ENCODE results near the gene NECTIN3.

NECTIN3 gene

GRCh38 chr3:111194048-111194447 is 122.4 kb downstream of the NECTIN3 start:
- WGBS, 2 experiments = 100% methylated on average over 1 of the region's 1 CpG; no CpG with 5 or more reads in 1 of the 2 experiments
- Histone ChIP-seq H3K27me3 (ENCODE audit: control insufficient read depth, insufficient read depth, low read length, poor library complexity, severe bottlenecking) (no peaks in the 10 kb centered on the region), H3K27ac (ENCODE audit: insufficient read depth, low read depth, low read length, poor library complexity, severe bottlenecking) (no peak overlapping the region), H3K4me1 (ENCODE audit: control insufficient read depth, insufficient read depth, low read length) (no peaks in the 10 kb centered on the region), H3K36me3 (ENCODE audit: control insufficient read depth, insufficient read depth, low read length) (no peaks in the 10 kb centered on the region), H3K4me3 (ENCODE audit: insufficient read depth, low read depth, low read length) (no peak overlapping the region), H3K9me3 (ENCODE audit: control insufficient read depth, low read length) (no peaks in the 10 kb centered on the region)

GRCh38 chr3:111197485-111197884 is 125.9 kb downstream of the NECTIN3 start:
- Histone ChIP-seq H3K4me1 (ENCODE audit: control insufficient read depth, insufficient read depth, low read length) (no peaks in the 10 kb centered on the region), H3K4me3 (ENCODE audit: insufficient read depth, low read depth, low read length) (no peak overlapping the region), H3K27me3 (ENCODE audit: control insufficient read depth, insufficient read depth, low read length, poor library complexity, severe bottlenecking) (no peaks in the 10 kb centered on the region), H3K9me3 (ENCODE audit: control insufficient read depth, low read length) (no peaks in the 10 kb centered on the region), H3K36me3 (ENCODE audit: control insufficient read depth, insufficient read depth, low read length) (no peaks in the 10 kb centered on the region), H3K27ac (ENCODE audit: insufficient read depth, low read depth, low read length, poor library complexity, severe bottlenecking) (no peak overlapping the region)
- WGBS, 2 experiments = 90 to 95% methylated on average over 3 of the region's 3 CpGs

GRCh38 chr3:111200027-111200426 is 128.4 kb downstream of the NECTIN3 start:
- Histone ChIP-seq H3K36me3 (ENCODE audit: control insufficient read depth, insufficient read depth, low read length) (no peaks in the 10 kb centered on the region), H3K9me3 (ENCODE audit: control insufficient read depth, low read length) (no peaks in the 10 kb centered on the region), H3K27ac (ENCODE audit: insufficient read depth, low read depth, low read length, poor library complexity, severe bottlenecking) (no peak overlapping the region), H3K27me3 (ENCODE audit: control insufficient read depth, insufficient read depth, low read length, poor library complexity, severe bottlenecking) (no peaks in the 10 kb centered on the region), H3K4me3 (ENCODE audit: insufficient read depth, low read depth, low read length) (no peak overlapping the region), H3K4me1 (ENCODE audit: control insufficient read depth, insufficient read depth, low read length) (no peaks in the 10 kb centered on the region)

GRCh38 chr3:111210003-111210711 is 138.5 kb downstream of the NECTIN3 start:
- no peaks in the 10 kb centered on the region for H3K4me1 ChIP-seq (ENCODE audit: control insufficient read depth, insufficient read depth, low read length)

GRCh38 chr3:111210866-111211564 is 139.4 kb downstream of the NECTIN3 start:
- Histone ChIP-seq H3K27me3 (ENCODE audit: control insufficient read depth, insufficient read depth, low read length, poor library complexity, severe bottlenecking) (peaks cover 13% of the 10 kb centered on the region), H3K27ac (ENCODE audit: insufficient read depth, low read depth, low read length, poor library complexity, severe bottlenecking) (no peak overlapping the region), H3K36me3 (ENCODE audit: control insufficient read depth, insufficient read depth, low read length) (no peaks in the 10 kb centered on the region), H3K4me1 (ENCODE audit: control insufficient read depth, insufficient read depth, low read length) (no peaks in the 10 kb centered on the region), H3K9me3 (ENCODE audit: control insufficient read depth, low read length) (no peaks in the 10 kb centered on the region), H3K4me3 (ENCODE audit: insufficient read depth, low read depth, low read length) (no peak overlapping the region)
- 76 to 89% methylated on average over 2 to 3 of the region's 3 CpGs for WGBS, 2 experiments

More at GRCh38 chr3:111210003-111210711, 138.5 kb downstream of the NECTIN3 start:
- H3K27me3 ChIP-seq (ENCODE audit: control insufficient read depth, insufficient read depth, low read length, poor library complexity, severe bottlenecking) = peaks cover 13% of the 10 kb centered on the region
- H3K36me3 ChIP-seq (ENCODE audit: control insufficient read depth, insufficient read depth, low read length) = no peaks in the 10 kb centered on the region
- no peaks in the 10 kb centered on the region for H3K9me3 ChIP-seq (ENCODE audit: control insufficient read depth, low read length)
- WGBS, 2 experiments = no CpG with 5 or more reads among the region's 1 CpG
- H3K27ac ChIP-seq (ENCODE audit: insufficient read depth, low read depth, low read length, poor library complexity, severe bottlenecking) = no peak overlapping the region
- no peak overlapping the region for H3K4me3 ChIP-seq (ENCODE audit: insufficient read depth, low read depth, low read length)

- no peaks in the 10 kb centered on the region for H3K4me1 ChIP-seq (ENCODE audit: control insufficient read depth, insufficient read depth, low read length)
- H3K4me3 ChIP-seq (ENCODE audit: insufficient read depth, low read depth, low read length) = no peak overlapping the region
- WGBS, 2 experiments = 93% methylated on average over 4 of the region's 4 CpGs
- H3K27me3 ChIP-seq (ENCODE audit: control insufficient read depth, insufficient read depth, low read length, poor library complexity, severe bottlenecking) = peaks cover 13% of the 10 kb centered on the region
- H3K9me3 ChIP-seq (ENCODE audit: control insufficient read depth, low read length) = no peaks in the 10 kb centered on the region
- H3K36me3 ChIP-seq (ENCODE audit: control insufficient read depth, insufficient read depth, low read length) = no peaks in the 10 kb centered on the region
- no peak overlapping the region for H3K27ac ChIP-seq (ENCODE audit: insufficient read depth, low read depth, low read length, poor library complexity, severe bottlenecking)
Observed at GRCh38 chr3:111212511-111212910, 140.9 kb downstream of the NECTIN3 start.

GRCh38 chr3:111215481-111215880 is 143.9 kb downstream of the NECTIN3 start:
- Histone ChIP-seq H3K4me3 (ENCODE audit: insufficient read depth, low read depth, low read length) (no peak overlapping the region), H3K4me1 (ENCODE audit: control insufficient read depth, insufficient read depth, low read length) (no peaks in the 10 kb centered on the region), H3K9me3 (ENCODE audit: control insufficient read depth, low read length) (no peaks in the 10 kb centered on the region), H3K36me3 (ENCODE audit: control insufficient read depth, insufficient read depth, low read length) (no peaks in the 10 kb centered on the region), H3K27me3 (ENCODE audit: control insufficient read depth, insufficient read depth, low read length, poor library complexity, severe bottlenecking) (peaks cover 13% of the 10 kb centered on the region), H3K27ac (ENCODE audit: insufficient read depth, low read depth, low read length, poor library complexity, severe bottlenecking) (no peak overlapping the region)
- WGBS, 2 experiments = 89% methylated on average over 1 of the region's 1 CpG

- Histone ChIP-seq H3K27ac (ENCODE audit: insufficient read depth, low read depth, low read length, poor library complexity, severe bottlenecking) (no peak overlapping the region), H3K36me3 (ENCODE audit: control insufficient read depth, insufficient read depth, low read length) (no peaks in the 10 kb centered on the region), H3K4me3 (ENCODE audit: insufficient read depth, low read depth, low read length) (no peak overlapping the region), H3K4me1 (ENCODE audit: control insufficient read depth, insufficient read depth, low read length) (no peaks in the 10 kb centered on the region), H3K27me3 (ENCODE audit: control insufficient read depth, insufficient read depth, low read length, poor library complexity, severe bottlenecking) (no peaks in the 10 kb centered on the region), H3K9me3 (ENCODE audit: control insufficient read depth, low read length) (no peaks in the 10 kb centered on the region)
- 95 to 96% methylated on average over 1 of the region's 1 CpG for WGBS, 2 experiments
Observed at GRCh38 chr3:111218615-111219014, 147.0 kb downstream of the NECTIN3 start.

- Histone ChIP-seq H3K27ac (ENCODE audit: insufficient read depth, low read depth, low read length, poor library complexity, severe bottlenecking) (no peak overlapping the region), H3K27me3 (ENCODE audit: control insufficient read depth, insufficient read depth, low read length, poor library complexity, severe bottlenecking) (no peaks in the 10 kb centered on the region), H3K9me3 (ENCODE audit: control insufficient read depth, low read length) (no peaks in the 10 kb centered on the region)
Observed at GRCh38 chr3:111227216-111227615, 155.6 kb downstream of the NECTIN3 start.

GRCh38 chr3:111229301-111229700 is 157.7 kb downstream of the NECTIN3 start:
- WGBS, 2 experiments = 84 to 90% methylated on average over 3 of the region's 3 CpGs

More at GRCh38 chr3:111227216-111227615, 155.6 kb downstream of the NECTIN3 start:
- Histone ChIP-seq H3K36me3 (ENCODE audit: control insufficient read depth, insufficient read depth, low read length) (no peaks in the 10 kb centered on the region), H3K4me3 (ENCODE audit: insufficient read depth, low read depth, low read length) (no peak overlapping the region), H3K4me1 (ENCODE audit: control insufficient read depth, insufficient read depth, low read length) (no peaks in the 10 kb centered on the region)

More at GRCh38 chr3:111229301-111229700, 157.7 kb downstream of the NECTIN3 start:
- H3K4me1 ChIP-seq (ENCODE audit: control insufficient read depth, insufficient read depth, low read length) = no peaks in the 10 kb centered on the region
- no peak overlapping the region for H3K27ac ChIP-seq (ENCODE audit: insufficient read depth, low read depth, low read length, poor library complexity, severe bottlenecking)
- H3K36me3 ChIP-seq (ENCODE audit: control insufficient read depth, insufficient read depth, low read length) = no peaks in the 10 kb centered on the region
- H3K9me3 ChIP-seq (ENCODE audit: control insufficient read depth, low read length) = no peaks in the 10 kb centered on the region
- H3K27me3 ChIP-seq (ENCODE audit: control insufficient read depth, insufficient read depth, low read length, poor library complexity, severe bottlenecking) = no peaks in the 10 kb centered on the region
- no peak overlapping the region for H3K4me3 ChIP-seq (ENCODE audit: insufficient read depth, low read depth, low read length)

All from ectodermal cell (in vitro differentiated cells).